HepG2 (cell line): ENCODE data around the gene GALNT12.

ENCODE experiments used
- AFF4 ChIP-seq: sonication (generic); formaldehyde crosslinking; IDR thresholded peaks from 2 replicates; pipeline ENCODE4 v1.4.0; 2020; ENCODE audit warnings: missing genetic modification reagents
- CTCF ChIP-seq: sonication (generic); formaldehyde crosslinking; IDR thresholded peaks from 2 replicates; pipeline ENCODE4 v1.5.0; 2020; ENCODE audit warnings: mild to moderate bottlenecking, missing genetic modification reagents, moderate library complexity
- EZH2 ChIP-seq: conservative IDR thresholded peaks from 2 replicates; pipeline ENCODE4 v1.6.1; 2012; ENCODE audit warnings: mild to moderate bottlenecking, low read depth, low read length, moderate library complexity
- GTF3A ChIP-seq: sonication (generic); formaldehyde crosslinking; conservative IDR thresholded peaks from 2 replicates; pipeline ENCODE4 v1.4.0; 2020; ENCODE audit warnings: mild to moderate bottlenecking, missing genetic modification reagents
- JUND ChIP-seq: sonication (generic); formaldehyde crosslinking; IDR thresholded peaks from 2 replicates; pipeline ENCODE4 v1.8.0; 2022; ENCODE audit warnings: mild to moderate bottlenecking, missing genetic modification reagents
- POLR2AphosphoS5 ChIP-seq: IDR thresholded peaks from 2 replicates; pipeline ENCODE4 v1.6.1; 2012; ENCODE audit warnings: low read depth, low read length
- RFX1 ChIP-seq: fragments of 450-650 bp; IDR thresholded peaks from 2 replicates; pipeline ENCODE4 v1.6.1; 2017
- SKIL ChIP-seq: sonication (generic); formaldehyde crosslinking; IDR thresholded peaks from 2 replicates; pipeline ENCODE4 v1.8.0; 2022; ENCODE audit warnings: missing genetic modification reagents, mild to moderate bottlenecking, moderate library complexity, borderline replicate concordance
- TP53 ChIP-seq: sonication (generic); formaldehyde crosslinking; conservative IDR thresholded peaks from 2 replicates; pipeline ENCODE4 v1.4.0; 2020; ENCODE audit warnings: missing genetic modification reagents
- ZNF792 ChIP-seq: IDR thresholded peaks from 2 replicates; pipeline ENCODE4 v1.6.1; 2016
- ZSCAN20 ChIP-seq: sonication (generic); formaldehyde crosslinking; IDR thresholded peaks from 2 replicates; pipeline ENCODE4 v1.4.0; 2020; ENCODE audit warnings: missing genetic modification reagents, mild to moderate bottlenecking, borderline replicate concordance

GRCh38 chr9:98848450-98849149, 41.1 kb downstream of the GALNT12 start:
- TF ChIP-seq POLR2AphosphoS5 (no peak), CTCF (CRISPR knock-in tag) (peak; percentile 96), GTF3A (CRISPR knock-in tag) (no peak), AFF4 (no peak), EZH2 (no peak), ZSCAN20 (no peak), SKIL (no peak), JUND (peak; percentile 32; the same call in 1 of the 2 replicates), RFX1 (no peak), TP53 (CRISPR knock-in tag) (no peak), ZNF792 (CRISPR knock-in tag) (peak; percentile 36; the same call in 1 of the 2 replicates)
